Immature natural killer cell (primary cell): ENCODE results near the gene GSK3B. TPM values are rescaled to one million over a fixed set of nuclear protein-coding genes. Genes with fewer than 3 reads are reported as not detected.

Experiments
- DNase-seq, 3 donors: peaks; one replicate each; pipeline ENCODE4 v3.0.0; 2022; ENCODE audit warnings: mixed read lengths in 1 of 3
- H3K27ac Mint-ChIP-seq, 6 donors: one replicate each; pipeline ENCODE4 v1.8.0; 2020; ENCODE audit warnings: mixed read lengths in 6 of 6, mild to moderate bottlenecking in 5 of 6, inconsistent platforms in 4 of 6, moderate library complexity in 3 of 6
- H3K27me3 Mint-ChIP-seq, 3 donors: one replicate each; pipeline ENCODE4 v1.8.0; 2020 to 2021; ENCODE audit warnings: low read depth in 3 of 3, mild to moderate bottlenecking in 3 of 3, mixed read lengths in 3 of 3, moderate library complexity in 3 of 3, inconsistent platforms in 1 of 3
- H3K36me3 Mint-ChIP-seq, 3 donors: one replicate each; pipeline ENCODE4 v1.8.0; 2020; ENCODE audit warnings: mixed read lengths in 3 of 3, inconsistent platforms in 2 of 3, mild to moderate bottlenecking in 2 of 3
- H3K4me1 Mint-ChIP-seq, 2 donors: one replicate each; pipeline ENCODE4 v1.8.0; 2020; ENCODE audit warnings: inconsistent platforms in 2 of 2, mild to moderate bottlenecking in 2 of 2, mixed read lengths in 2 of 2, moderate library complexity in 1 of 2
- H3K4me3 Mint-ChIP-seq, 5 donors: one replicate each; pipeline ENCODE4 v1.8.0; 2020; ENCODE audit warnings: mild to moderate bottlenecking in 5 of 5, mixed read lengths in 5 of 5, inconsistent platforms in 3 of 5, moderate library complexity in 3 of 5
- H3K9me3 Mint-ChIP-seq, 6 donors: one replicate each; pipeline ENCODE4 v1.8.0; 2020; ENCODE audit warnings: mild to moderate bottlenecking in 6 of 6, mixed read lengths in 6 of 6, inconsistent platforms in 4 of 6, moderate library complexity in 3 of 6
- polyA plus RNA-seq, 3 donors: library from polyadenylated mRNA; unstranded; fragments of 300-500 nt; fragmentation: Illumina TruSeq; gene quantifications; one replicate each; pipeline ENCODE4 v1.2.3, GENCODE V29; 2021

Gene GSK3B
- polyA plus RNA-seq, 3 donors from 2014 or later, result 11.9 to 26.6 (median 20.0) TPM

- no peak for DNase-seq
- Mint-ChIP-seq H3K27me3 (peaks cover 0 to 2% (median 2%) of the 10 kb centered on the region in 3 donors), H3K9me3 (no peaks in the 10 kb centered on the region), H3K27ac (peak overlapping the region in 1 of 6 donors; percentile 34), H3K4me1 (peaks cover 9 to 13% of the 10 kb centered on the region in 2 donors), H3K36me3 (peaks cover 28 to 52% (median 47%) of the 10 kb centered on the region in 3 donors), H3K4me3 (no peak overlapping the region)
Measured at GRCh38 chr3:119858957-119859356, 235.3 kb downstream of the GSK3B start.

- Mint-ChIP-seq H3K9me3 (no peaks in the 10 kb centered on the region), H3K27me3 (peaks cover 0 to 2% (median 2%) of the 10 kb centered on the region in 3 donors), H3K36me3 (peaks cover 15 to 40% (median 38%) of the 10 kb centered on the region in 3 donors), H3K4me3 (no peak overlapping the region), H3K4me1 (peaks cover 7 to 15% of the 10 kb centered on the region in 2 donors), H3K27ac (no peak overlapping the region)
- no peak for DNase-seq
Measured at GRCh38 chr3:119856695-119857094, 237.6 kb downstream of the GSK3B start.

- Mint-ChIP-seq H3K27me3 (peaks cover 0 to 2% (median 0%) of the 10 kb centered on the region in 3 donors), H3K36me3 (peaks cover 6 to 21% (median 16%) of the 10 kb centered on the region in 3 donors), H3K9me3 (peaks cover 0 to 2% (median 0%) of the 10 kb centered on the region in 6 donors), H3K4me3 (no peak overlapping the region), H3K27ac (peak overlapping the region in 1 of 6 donors; percentile 32), H3K4me1 (peaks cover 15 to 63% of the 10 kb centered on the region in 2 donors)
- no peak for DNase-seq
Measured at GRCh38 chr3:119849126-119849525, 245.1 kb downstream of the GSK3B start.

- peaks cover 0 to 2% (median 0%) of the 10 kb centered on the region in 3 donors for H3K27me3 Mint-ChIP-seq
- peaks cover 7 to 28% (median 20%) of the 10 kb centered on the region in 3 donors for H3K36me3 Mint-ChIP-seq
- peaks cover 0 to 2% (median 0%) of the 10 kb centered on the region in 6 donors for H3K9me3 Mint-ChIP-seq
- peaks cover 14 to 69% of the 10 kb centered on the region in 2 donors for H3K4me1 Mint-ChIP-seq
- no peak overlapping the region for H3K4me3 Mint-ChIP-seq
- H3K27ac Mint-ChIP-seq, result no peak overlapping the region
- no peak for DNase-seq
Measured at GRCh38 chr3:119841808-119842471, 252.3 kb downstream of the GSK3B start.

GRCh38 chr3:119835556-119835955 lies 258.7 kb downstream of the GSK3B start:
- Mint-ChIP-seq H3K27ac (no peak overlapping the region), H3K4me3 (no peak overlapping the region), H3K9me3 (no peaks in the 10 kb centered on the region), H3K27me3 (no peaks in the 10 kb centered on the region), H3K4me1 (peaks cover 13 to 60% of the 10 kb centered on the region in 2 donors), H3K36me3 (peaks cover 3 to 4% (median 4%) of the 10 kb centered on the region in 3 donors)
- DNase-seq, result no peak

- no peak overlapping the region for H3K4me3 Mint-ChIP-seq
- no peak for DNase-seq
- H3K27me3 Mint-ChIP-seq, result no peaks in the 10 kb centered on the region
- H3K36me3 Mint-ChIP-seq, result peaks cover 3 to 4% (median 4%) of the 10 kb centered on the region in 3 donors
- H3K9me3 Mint-ChIP-seq, result no peaks in the 10 kb centered on the region
- H3K4me1 Mint-ChIP-seq, result peaks cover 15 to 60% of the 10 kb centered on the region in 2 donors
- no peak overlapping the region for H3K27ac Mint-ChIP-seq
Measured at GRCh38 chr3:119834754-119835370, 259.4 kb downstream of the GSK3B start.

GRCh38 chr3:119831941-119832371 lies 262.3 kb downstream of the GSK3B start:
- no peak for DNase-seq
- H3K27ac Mint-ChIP-seq, result peak overlapping the region in 3 of 6 donors; percentile 22 to 26 (median 24)
- peaks cover 15 to 53% of the 10 kb centered on the region in 2 donors for H3K4me1 Mint-ChIP-seq
- no peaks in the 10 kb centered on the region for H3K9me3 Mint-ChIP-seq
- no peak overlapping the region for H3K4me3 Mint-ChIP-seq
- peaks cover 3 to 4% (median 3%) of the 10 kb centered on the region in 3 donors for H3K36me3 Mint-ChIP-seq
- H3K27me3 Mint-ChIP-seq, result no peaks in the 10 kb centered on the region

- no peaks in the 10 kb centered on the region for H3K27me3 Mint-ChIP-seq
- no peak overlapping the region for H3K4me3 Mint-ChIP-seq
- H3K9me3 Mint-ChIP-seq, result no peaks in the 10 kb centered on the region
- peaks cover 15 to 45% of the 10 kb centered on the region in 2 donors for H3K4me1 Mint-ChIP-seq
- peaks cover under 1 to 6% (median 2%) of the 10 kb centered on the region in 3 donors for H3K36me3 Mint-ChIP-seq
- H3K27ac Mint-ChIP-seq, result no peak overlapping the region
- DNase-seq, result no peak
Measured at GRCh38 chr3:119831022-119831421, 263.2 kb downstream of the GSK3B start.

- peaks cover 15 to 29% of the 10 kb centered on the region in 2 donors for H3K4me1 Mint-ChIP-seq
- no peak overlapping the region for H3K27ac Mint-ChIP-seq
- H3K4me3 Mint-ChIP-seq, result no peak overlapping the region
- no peaks in the 10 kb centered on the region for H3K27me3 Mint-ChIP-seq
- DNase-seq, result no peak
- peaks cover 4 to 13% (median 9%) of the 10 kb centered on the region in 3 donors for H3K36me3 Mint-ChIP-seq
- H3K9me3 Mint-ChIP-seq, result no peaks in the 10 kb centered on the region
Measured at GRCh38 chr3:119829420-119829819, 264.8 kb downstream of the GSK3B start.

- Mint-ChIP-seq H3K27me3 (no peaks in the 10 kb centered on the region), H3K36me3 (peaks cover 4 to 16% (median 5%) of the 10 kb centered on the region in 3 donors), H3K4me3 (no peak overlapping the region), H3K27ac (no peak overlapping the region), H3K9me3 (no peaks in the 10 kb centered on the region), H3K4me1 (peaks cover 12 to 18% of the 10 kb centered on the region in 2 donors)
- DNase-seq, result no peak
Measured at GRCh38 chr3:119826711-119827608, 267.3 kb downstream of the GSK3B start.

- H3K9me3 Mint-ChIP-seq, result no peaks in the 10 kb centered on the region
- no peak for DNase-seq
- no peaks in the 10 kb centered on the region for H3K27me3 Mint-ChIP-seq
- H3K4me3 Mint-ChIP-seq, result no peak overlapping the region
- H3K4me1 Mint-ChIP-seq, result peaks cover 10 to 19% of the 10 kb centered on the region in 2 donors
- H3K36me3 Mint-ChIP-seq, result peaks cover 4 to 16% (median 5%) of the 10 kb centered on the region in 3 donors
- H3K27ac Mint-ChIP-seq, result peak overlapping the region in 3 of 6 donors; percentile 4 to 58 (median 33)
Measured at GRCh38 chr3:119825820-119826219, 268.4 kb downstream of the GSK3B start.

GRCh38 chr3:119819806-119820205 lies 274.4 kb downstream of the GSK3B start:
- peaks cover 0 to 5% (median 0%) of the 10 kb centered on the region in 3 donors for H3K36me3 Mint-ChIP-seq
- no peaks in the 10 kb centered on the region for H3K9me3 Mint-ChIP-seq
- no peak overlapping the region for H3K4me3 Mint-ChIP-seq
- peaks cover 4 to 7% of the 10 kb centered on the region in 2 donors for H3K4me1 Mint-ChIP-seq
- no peak overlapping the region for H3K27ac Mint-ChIP-seq
- no peak for DNase-seq
- peaks cover 0 to 2% (median 0%) of the 10 kb centered on the region in 3 donors for H3K27me3 Mint-ChIP-seq

GRCh38 chr3:119818937-119819336 lies 275.3 kb downstream of the GSK3B start:
- no peak for DNase-seq
- H3K27me3 Mint-ChIP-seq, result peaks cover 0 to 2% (median 0%) of the 10 kb centered on the region in 3 donors
- H3K4me3 Mint-ChIP-seq, result no peak overlapping the region
- peaks cover 0 to 3% (median 0%) of the 10 kb centered on the region in 3 donors for H3K36me3 Mint-ChIP-seq
- no peaks in the 10 kb centered on the region for H3K9me3 Mint-ChIP-seq
- peaks cover 4 to 7% of the 10 kb centered on the region in 2 donors for H3K4me1 Mint-ChIP-seq
- no peak overlapping the region for H3K27ac Mint-ChIP-seq
